Panc1 (cell line): ENCODE data around the gene MAP2K1. TPM values are rescaled to one million over a fixed set of nuclear protein-coding genes. Genes with fewer than 3 reads are reported as not detected.
"Not testable (repeated sequence)": the region's sequence is repeated elsewhere in the genome, so short reads cannot be mapped to it uniquely, and the experiment has no call there.

Experiments
- ATAC-seq: fragments of 200-7000 bp; cut with Tn5 transposase; 2 replicates; pipeline ENCODE4 v1.9.1; 2020; ENCODE audit warnings: mild to moderate bottlenecking, moderate library complexity
- BruUV-seq: library from RNA; stranded (reverse); fragments of 400-500 nt; replicated peaks from 2 replicates; lab custom pipeline; 2021; lab: Mats Ljungman, UMichigan
- CTCF ChIA-PET: fragments of 300-600 bp; sonication (Branson Sonifier 250); formaldehyde crosslinking; loops from one replicate; lab custom pipeline; 2022; ENCODE audit warnings: antibody characterized with exemption; lab: Charles Lee
- POLR2A ChIA-PET: fragments of 300-600 bp; sonication (Branson Sonifier 250); formaldehyde crosslinking; loops from one replicate; lab custom pipeline; 2022; ENCODE audit warnings: antibody characterized with exemption; lab: Charles Lee
- DNase-seq: peaks from one replicate; pipeline ENCODE4 v3.0.0-alpha.2; 2010; ENCODE audit warnings: low read depth, low spot score
- H3K27ac ChIP-seq: 2 replicates; pipeline ENCODE4 v1.5.1; 2011; ENCODE audit warnings: mild to moderate bottlenecking, low read length, inconsistent platforms
- H3K27me3 ChIP-seq: fragments of 200-500 bp; sonication (Bioruptor generic); 2 replicates; pipeline ENCODE4 v1.6.0; 2014; ENCODE audit warnings: low read length, inconsistent platforms; ENCODE audit not compliant: control insufficient read depth, insufficient read depth
- H3K36me3 ChIP-seq: fragments of 200-500 bp; sonication (Bioruptor generic); 2 replicates; pipeline ENCODE4 v1.5.1; 2014; ENCODE audit warnings: inconsistent platforms, mild to moderate bottlenecking, low read length, moderate library complexity; ENCODE audit not compliant: control insufficient read depth, insufficient read depth
- H3K4me1 ChIP-seq: 2 replicates; pipeline ENCODE4 v1.5.1; 2011; ENCODE audit warnings: inconsistent platforms, mild to moderate bottlenecking, low read length, moderate library complexity; ENCODE audit not compliant: control insufficient read depth, insufficient read depth
- H3K4me3 ChIP-seq, 2 experiments: 2 replicates each; pipeline ENCODE4 v1.5.1; 2011 to 2012; ENCODE audit warnings: low read depth in 2 of 2, low read length in 2 of 2, mild to moderate bottlenecking in 2 of 2, inconsistent platforms in 1 of 2, moderate library complexity in 1 of 2
- H3K9me3 ChIP-seq: fragments of 200-500 bp; sonication (Bioruptor generic); 2 replicates; pipeline ENCODE4 v1.5.1; 2014; ENCODE audit warnings: low read depth, mild to moderate bottlenecking, inconsistent platforms, low read length, moderate library complexity; ENCODE audit not compliant: control insufficient read depth, insufficient read depth
- CTCF ChIP-seq: fragments of 450-650 bp; IDR thresholded peaks from 2 replicates; pipeline ENCODE4 v1.5.1; 2017; ENCODE audit warnings: mild to moderate bottlenecking
- POLR2AphosphoS5 ChIP-seq: IDR thresholded peaks from 2 replicates; pipeline ENCODE4 v1.6.1; 2012; ENCODE audit warnings: mild to moderate bottlenecking, low read depth, low read length, moderate library complexity
- REST ChIP-seq, 2 experiments: IDR thresholded peaks; 2 replicates each; pipeline ENCODE4 v1.6.1; 2011 to 2012; ENCODE audit warnings: low read depth in 2 of 2, control low read depth in 1 of 2, low read length in 1 of 2, mild to moderate bottlenecking in 1 of 2, moderate library complexity in 1 of 2; ENCODE audit not compliant: insufficient read depth in 1 of 2
- SIN3A ChIP-seq: IDR thresholded peaks from 2 replicates; pipeline ENCODE4 v1.6.1; 2012; ENCODE audit warnings: low read depth, mild to moderate bottlenecking, low read length, moderate library complexity, borderline replicate concordance; ENCODE audit not compliant: insufficient read depth
- TCF7L2 ChIP-seq: IDR thresholded peaks from 2 replicates; pipeline ENCODE4 v1.6.1; 2011; ENCODE audit warnings: mild to moderate bottlenecking, low read depth, low read length, inconsistent platforms
- in situ Hi-C: cut with HindIII; loops from 2 replicates; pipeline ENCODE4 v1.10.0; 2016; ENCODE audit warnings: low sequenced_read_pairs, low pct_unique_long_range_greater_than_20kb
- intact Hi-C: fragments of 100-400 bp; cut with micrococcal nuclease; formaldehyde crosslinking; loops from one replicate; pipeline ENCODE4 v1.10.0; 2022; ENCODE audit not compliant: unreplicated experiment
- total RNA-seq: library from RNA; stranded (reverse); gene quantifications from one replicate; pipeline ENCODE4 v1.2.1, GENCODE V29; 2021; ENCODE audit not compliant: unreplicated experiment

MAP2K1 gene
- total RNA-seq, 1 experiment from 2014 or later: 67.9 TPM

GRCh38 chr15:66374179-66374578 lies 12.5 kb upstream of the MAP2K1 start:
- H3K9me3 ChIP-seq: no peaks in the 10 kb centered on the region
- no peak for TF ChIP-seq REST (IDR thresholded peaks at IDR 0.05; ENCODE audit: insufficient read depth in 1 of 2, low read depth in 2 of 2, low read length in 1 of 2)
- TF ChIP-seq CTCF: no peak
- no peak for TF ChIP-seq SIN3A
- no peak for TF ChIP-seq TCF7L2
- TF ChIP-seq POLR2AphosphoS5: no peak
- intact Hi-C loops (no loop called here), in situ Hi-C loops (no loop called here)
- H3K36me3 ChIP-seq: no peaks in the 10 kb centered on the region
- H3K27ac ChIP-seq: no peak overlapping the region
- no peak for DNase-seq
- no peaks in the 10 kb centered on the region for H3K27me3 ChIP-seq
- no TSS peak for BruUV-seq
- ChIA-PET POLR2A (interaction anchor here (0.7 kb wide), 1 partner anchor 14 kb away, joined by 4 read pairs; no protein-coding TSS in a partner anchor), CTCF (interaction anchor here (0.6 kb wide), 1 partner anchor 13 kb away, joined by 4 read pairs; the partner anchor contains the start of gene MAP2K1)
- H3K4me3 ChIP-seq: no peak overlapping the region
- H3K4me1 ChIP-seq: peaks cover 7% of the 10 kb centered on the region
- no peak for ATAC-seq

- CTCF ChIA-PET: no interaction called here
- no peak for ATAC-seq
- intact Hi-C loops (no loop called here), in situ Hi-C loops (no loop called here)
- Histone ChIP-seq H3K4me1 (no peaks in the 10 kb centered on the region), H3K36me3 (no peaks in the 10 kb centered on the region), H3K27ac (no peak overlapping the region), H3K4me3 (no peak overlapping the region), H3K27me3 (no peaks in the 10 kb centered on the region), H3K9me3 (no peaks in the 10 kb centered on the region)
- POLR2A ChIA-PET: no interaction called here
- TF ChIP-seq CTCF: no peak
- TF ChIP-seq TCF7L2: no peak
- TF ChIP-seq POLR2AphosphoS5: no peak
- TF ChIP-seq REST (IDR thresholded peaks at IDR 0.05; ENCODE audit: insufficient read depth in 1 of 2, low read depth in 2 of 2, low read length in 1 of 2): no peak
- TF ChIP-seq SIN3A: no peak
- no TSS peak for BruUV-seq
- no peak for DNase-seq
Measured at GRCh38 chr15:66378814-66379430, 7.8 kb upstream of the MAP2K1 start.

GRCh38 chr15:66381376-66381775 lies 5.3 kb upstream of the MAP2K1 start:
- H3K27me3 ChIP-seq, intact Hi-C loops, CTCF ChIA-PET, POLR2A ChIA-PET, BruUV-seq, H3K4me3 ChIP-seq, H3K4me1 ChIP-seq, in situ Hi-C loops, ATAC-seq, DNase-seq, H3K27ac ChIP-seq, H3K36me3 ChIP-seq, H3K9me3 ChIP-seq: not testable (repeated sequence)
